Measurements from ENCODE around the gene ALPP. TPM values are rescaled to one million over a fixed set of nuclear protein-coding genes. Genes with fewer than 3 reads are reported as not detected.
"Not testable (repeated sequence)": the region's sequence is repeated elsewhere in the genome, so short reads cannot be mapped to it uniquely, and the experiment has no call there.

ALPP gene
- total RNA-seq, 1 donor from 2014 or later, result not detected

DNA sequence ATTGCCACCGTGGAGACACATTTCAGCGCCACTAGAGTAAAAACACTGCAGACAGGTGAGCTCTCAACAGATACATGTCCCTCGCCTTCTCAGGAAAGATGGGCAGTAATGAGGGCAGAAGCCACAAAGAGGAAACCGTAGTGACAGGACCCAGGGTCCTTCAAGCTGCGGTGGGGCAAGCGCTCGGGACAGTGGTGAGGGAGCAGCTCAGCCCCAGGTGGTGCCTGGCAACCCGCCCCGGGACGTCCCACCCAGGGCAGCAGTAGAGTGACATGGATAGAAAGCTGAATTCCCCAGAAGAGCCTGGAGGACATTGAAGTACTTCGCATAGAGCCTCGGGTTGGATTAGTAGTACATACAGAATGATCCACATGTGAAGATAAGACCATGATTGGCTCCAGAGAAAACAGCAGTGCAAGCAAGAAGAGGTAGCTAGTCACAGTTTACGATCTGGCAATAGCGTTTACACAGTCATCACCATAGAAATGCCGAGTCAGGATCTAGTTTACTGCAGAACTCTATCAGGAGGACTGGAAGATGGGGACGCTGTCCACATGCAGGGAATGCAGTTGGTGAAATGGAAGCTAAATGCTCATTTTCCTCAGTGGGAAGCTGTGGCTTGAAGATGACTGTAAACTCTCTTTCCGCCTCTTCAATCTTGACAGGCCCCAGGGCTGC is 37.4 kb upstream of the ALPP start:
- DNase-seq (ENCODE audit: low spot score), result no peak

DNA sequence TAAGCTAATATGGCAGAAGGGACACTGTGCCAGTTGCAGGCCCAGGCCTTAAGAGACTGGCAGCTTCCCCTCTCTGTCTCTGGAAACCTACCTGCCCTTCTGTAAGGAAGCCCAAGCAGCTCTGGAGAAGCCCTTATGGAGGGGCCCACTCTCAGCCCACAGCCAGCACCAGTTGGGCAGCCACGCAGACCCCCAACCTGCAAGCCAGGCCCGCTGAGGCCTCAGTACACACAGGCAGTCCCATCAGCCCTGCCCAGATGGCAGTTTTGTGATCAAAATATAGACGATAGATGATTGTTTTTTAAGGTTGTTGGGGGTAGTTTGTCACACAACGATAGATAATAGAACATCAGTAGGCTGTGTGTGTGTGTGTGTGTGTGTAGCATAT is 36.8 kb upstream of the ALPP start:
- no peak for DNase-seq (ENCODE audit: low spot score)

DNA sequence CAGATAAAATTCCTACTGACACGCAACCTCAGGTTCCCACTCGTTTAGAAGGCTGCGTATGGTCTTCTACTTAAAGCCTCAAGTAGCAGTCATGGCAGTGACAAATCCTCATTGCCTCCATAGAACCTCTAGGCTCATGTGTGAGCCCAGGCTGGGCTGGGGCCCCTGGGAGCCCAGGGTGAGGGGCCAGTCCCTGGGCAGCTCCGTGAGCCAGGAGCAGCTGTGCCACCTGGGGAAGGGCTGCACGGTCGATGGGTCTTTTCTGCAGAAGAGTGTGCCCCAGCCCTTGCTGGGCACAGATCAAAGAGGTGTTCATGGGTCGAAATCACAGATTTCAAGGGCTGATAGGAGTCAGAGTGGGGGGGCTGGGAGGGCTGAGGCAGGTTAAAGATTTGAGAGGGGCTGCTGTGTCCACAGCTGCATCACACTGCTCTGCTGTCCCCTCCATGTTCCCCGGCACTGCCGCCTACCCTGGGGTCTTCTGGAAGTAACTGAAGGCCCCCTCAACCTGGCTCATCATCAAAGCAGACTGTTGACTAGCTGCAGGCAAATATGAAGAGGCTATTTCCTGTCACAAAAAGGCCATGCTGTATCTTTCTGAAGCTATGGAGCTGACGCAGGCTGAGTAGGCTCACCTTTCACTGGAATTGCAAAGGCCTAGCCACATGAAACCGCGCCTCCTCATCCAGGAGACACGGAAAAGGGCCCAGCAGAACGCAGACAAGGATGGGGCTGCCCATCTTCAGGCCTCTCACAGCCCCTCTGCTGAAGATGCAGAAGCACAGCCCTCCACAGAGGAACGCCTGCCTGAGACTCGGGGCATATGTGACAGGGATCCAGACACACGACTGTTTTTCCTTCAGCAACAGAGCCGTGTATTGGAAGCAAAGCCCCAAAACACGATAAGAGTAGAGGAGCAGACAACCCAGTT is 35.7 kb upstream of the ALPP start:
- no peak for DNase-seq (ENCODE audit: low spot score)

DNA sequence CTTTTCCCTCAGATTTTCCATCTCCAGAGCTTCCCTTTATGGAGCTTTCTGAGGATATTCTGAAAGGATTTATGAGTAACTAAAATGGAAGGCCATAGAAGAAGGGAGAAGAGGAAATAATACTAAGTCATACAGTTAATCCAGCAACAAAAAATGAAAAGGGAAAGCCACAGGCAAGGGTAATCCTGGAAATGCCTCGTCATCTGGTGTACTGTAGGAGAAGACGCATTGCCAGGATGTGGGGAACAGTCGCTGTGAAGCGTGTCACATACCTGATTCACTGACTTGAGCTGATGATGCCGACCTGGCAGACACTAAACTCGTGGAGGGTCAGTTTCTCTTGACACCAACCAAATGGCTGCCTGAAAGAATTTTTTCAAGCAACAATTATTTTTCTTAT is 34.7 kb upstream of the ALPP start:
- no peak for DNase-seq (ENCODE audit: low spot score)

DNA sequence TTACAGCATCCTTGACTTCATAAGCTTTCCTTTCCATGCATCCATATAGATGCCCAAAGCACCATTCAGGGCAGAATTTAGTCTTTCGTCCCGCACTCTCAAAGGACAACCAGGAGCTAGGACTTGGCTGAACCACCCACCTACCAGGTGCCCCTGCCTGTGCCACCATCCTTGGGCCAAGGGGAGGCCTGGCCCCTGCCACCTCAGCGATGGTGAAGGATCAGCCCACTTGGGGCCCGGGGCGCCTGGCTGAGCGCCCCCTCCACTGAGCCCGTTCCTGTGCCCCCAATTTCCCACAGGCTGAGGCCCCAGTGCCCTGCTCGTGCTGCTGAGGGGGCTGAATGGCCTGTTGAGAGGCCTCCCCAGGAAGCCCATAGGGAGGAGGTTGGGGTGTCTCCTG is 33.3 kb upstream of the ALPP start:
- DNase-seq (ENCODE audit: low spot score), result no peak

DNA sequence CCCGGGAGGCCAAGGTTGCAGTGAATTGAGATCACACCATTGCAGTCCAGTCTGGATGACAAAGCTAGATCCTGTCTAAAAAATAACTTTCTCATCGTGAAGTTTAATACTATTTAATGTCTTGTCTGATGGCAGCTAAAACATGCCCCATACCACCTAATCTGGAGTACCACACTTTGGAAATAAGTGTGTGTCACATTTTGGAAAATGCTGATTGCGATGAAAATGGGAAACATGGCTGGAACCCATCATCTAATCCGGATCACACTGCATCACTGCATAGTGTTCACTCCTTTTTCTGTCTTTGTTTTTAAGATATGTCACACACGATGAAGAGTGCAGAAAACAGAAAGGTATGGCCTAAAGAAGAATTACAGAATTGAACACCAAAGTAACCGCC is 31.2 kb upstream of the ALPP start:
- no peak for DNase-seq (ENCODE audit: low spot score)

DNA sequence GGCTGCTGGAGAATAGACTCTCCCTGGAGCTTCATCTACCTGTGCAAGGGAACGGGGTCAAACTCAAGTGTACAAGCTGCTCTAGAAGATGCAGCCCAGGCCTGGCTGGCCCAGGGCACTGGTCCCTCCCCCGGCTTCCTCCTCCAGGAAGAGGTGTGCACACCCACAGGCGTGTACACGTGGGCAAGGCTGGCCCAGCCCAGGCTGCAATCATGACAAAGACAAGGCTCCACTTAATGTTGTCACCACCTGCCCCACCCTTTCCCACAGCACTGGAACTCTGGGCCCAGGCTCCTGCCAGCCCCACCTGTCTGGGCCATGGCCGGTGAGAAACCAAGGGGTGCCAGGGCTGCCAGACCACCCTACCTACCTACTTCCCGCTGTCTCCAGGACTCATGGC is 29.6 kb upstream of the ALPP start:
- DNase-seq (ENCODE audit: low spot score), result no peak

DNA sequence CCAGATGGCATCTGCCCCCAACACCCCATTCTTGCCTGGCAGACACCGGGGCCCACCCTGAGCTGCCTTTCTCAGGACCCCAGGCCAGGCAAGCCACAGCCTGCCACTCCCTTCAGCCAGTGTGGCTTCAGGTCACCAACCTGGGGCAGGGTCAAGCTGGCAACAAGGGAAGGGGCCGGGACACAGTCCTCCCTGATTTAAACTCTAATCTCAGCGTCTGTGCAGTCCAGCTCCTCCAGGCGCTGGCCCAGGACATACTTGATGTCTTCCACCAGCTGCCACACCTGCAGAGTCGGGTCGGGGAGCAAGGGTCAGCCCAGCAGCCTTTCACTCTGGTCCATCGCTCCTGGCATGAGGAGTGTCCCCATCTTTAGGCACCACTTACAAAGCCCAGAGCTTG is 29.0 kb upstream of the ALPP start:
- DNase-seq (ENCODE audit: low spot score), result no peak

DNA sequence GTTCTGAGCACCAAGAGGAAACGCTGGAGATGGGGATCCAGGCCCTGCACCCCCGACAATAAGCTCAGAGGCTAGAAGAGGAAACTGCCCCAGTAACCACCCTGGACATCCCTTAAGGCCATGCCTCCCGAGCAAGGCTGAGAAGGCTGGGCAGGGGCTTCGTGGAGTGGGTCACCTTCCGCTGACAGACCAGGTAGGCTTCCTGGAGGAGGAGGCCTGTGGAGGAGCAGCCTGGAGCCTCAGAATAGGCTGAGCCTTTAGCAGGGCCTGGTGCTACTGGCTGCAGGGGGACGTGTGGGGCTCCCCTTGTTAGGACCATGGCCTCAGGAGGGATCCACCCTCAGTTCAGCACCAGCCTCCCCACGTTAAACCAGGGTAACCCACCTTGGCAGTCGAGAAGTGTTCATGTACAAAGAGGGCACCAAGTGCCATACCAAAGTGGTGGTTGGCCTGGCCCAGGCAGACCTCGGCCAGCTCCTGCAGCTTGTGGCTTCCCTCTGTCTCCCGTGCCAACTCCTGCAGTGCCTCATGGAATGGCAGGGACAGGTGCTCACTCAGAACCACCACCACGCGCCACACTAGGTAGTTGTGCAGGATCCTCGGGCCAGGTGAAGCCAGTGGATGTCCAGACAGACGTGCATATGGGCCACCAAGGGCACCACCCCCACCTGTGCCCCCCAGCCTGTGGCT is 28.5 kb upstream of the ALPP start:
- no peak for DNase-seq (ENCODE audit: low spot score)

DNA sequence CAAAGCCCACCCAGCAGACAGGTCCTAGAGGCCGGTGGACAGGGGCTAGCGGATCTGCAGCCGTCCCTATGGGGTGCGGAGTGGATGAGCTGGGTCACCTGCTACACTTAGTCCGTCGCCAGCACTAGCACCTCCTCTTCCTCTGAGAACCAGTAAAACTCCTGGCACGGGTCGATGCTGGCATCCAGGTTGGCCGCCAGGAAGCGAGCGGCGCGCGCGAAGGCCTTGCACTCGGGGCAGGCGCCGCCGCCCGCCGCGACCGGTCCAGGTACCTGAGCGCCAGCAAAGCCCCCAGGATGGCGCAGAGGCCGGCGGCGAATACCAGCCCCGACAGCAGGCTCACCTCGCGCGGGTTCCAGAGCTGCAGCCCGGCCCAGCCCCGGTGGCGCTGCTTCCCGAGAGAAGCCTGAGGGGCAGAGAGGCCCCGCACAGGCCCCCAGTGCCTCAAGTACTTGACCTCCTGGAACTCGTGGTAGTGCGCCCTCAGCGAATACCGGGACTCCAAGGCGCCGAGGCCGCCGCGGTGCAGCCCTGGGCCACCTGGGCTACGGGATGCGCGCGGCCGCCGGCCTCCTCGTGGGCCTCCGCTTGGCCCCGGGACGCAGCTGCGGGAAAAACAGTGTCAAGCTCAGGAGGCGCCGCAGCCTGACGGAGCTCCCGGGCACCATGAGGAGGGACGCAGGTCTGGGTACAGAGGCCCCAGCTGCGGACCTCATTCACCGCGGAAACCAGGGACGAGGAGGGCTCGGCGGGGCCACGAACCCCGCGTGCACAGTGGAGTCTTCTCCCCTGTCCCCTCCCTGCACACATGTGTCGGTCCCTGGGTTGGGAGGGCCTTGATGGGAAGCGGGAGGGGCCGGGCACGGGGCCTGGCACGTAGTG is 27.5 kb upstream of the ALPP start:
- no peak for DNase-seq (ENCODE audit: low spot score)

DNA sequence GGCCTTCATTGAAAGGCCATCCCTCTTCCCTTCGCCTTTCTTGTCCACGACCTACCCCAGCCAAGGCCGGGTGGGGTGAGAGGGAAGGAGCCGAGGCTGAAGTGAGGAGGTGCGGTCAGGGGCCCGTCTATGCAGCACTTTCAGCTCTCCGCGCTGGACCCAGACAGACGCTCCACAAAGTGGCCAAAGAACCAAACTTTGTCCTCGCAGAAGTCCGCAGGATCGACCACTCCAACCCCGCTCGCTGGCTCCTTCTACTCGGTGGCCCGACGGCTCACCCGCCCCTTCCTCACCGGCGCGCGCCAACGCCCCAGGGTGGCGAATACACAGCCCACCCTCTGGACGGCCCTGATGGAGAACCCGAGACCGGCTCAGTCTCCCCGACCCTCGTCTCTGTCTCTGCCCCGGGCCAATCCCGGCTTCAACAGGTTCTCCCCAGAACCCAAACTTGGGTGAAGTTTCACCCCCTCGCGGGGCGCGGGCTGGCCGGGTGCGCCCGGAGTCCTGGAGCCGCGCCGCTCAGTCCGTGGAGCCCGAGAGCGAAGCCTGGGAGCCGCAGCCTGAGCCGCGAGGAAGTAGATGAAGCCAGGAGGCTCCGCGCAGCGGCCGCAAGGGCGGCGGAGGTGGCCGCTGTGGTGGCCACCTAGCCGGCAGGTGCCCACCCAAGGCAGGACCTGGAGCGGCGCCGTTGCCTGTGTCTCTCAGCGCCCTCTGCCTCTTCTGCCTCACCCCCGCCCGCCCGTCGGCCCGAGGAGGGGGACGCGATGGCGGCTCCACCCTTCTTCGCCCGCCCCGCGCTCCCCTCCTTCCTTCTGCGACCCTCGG is 26.7 kb upstream of the ALPP start:
- DNase-seq (ENCODE audit: low spot score), result no peak

DNA sequence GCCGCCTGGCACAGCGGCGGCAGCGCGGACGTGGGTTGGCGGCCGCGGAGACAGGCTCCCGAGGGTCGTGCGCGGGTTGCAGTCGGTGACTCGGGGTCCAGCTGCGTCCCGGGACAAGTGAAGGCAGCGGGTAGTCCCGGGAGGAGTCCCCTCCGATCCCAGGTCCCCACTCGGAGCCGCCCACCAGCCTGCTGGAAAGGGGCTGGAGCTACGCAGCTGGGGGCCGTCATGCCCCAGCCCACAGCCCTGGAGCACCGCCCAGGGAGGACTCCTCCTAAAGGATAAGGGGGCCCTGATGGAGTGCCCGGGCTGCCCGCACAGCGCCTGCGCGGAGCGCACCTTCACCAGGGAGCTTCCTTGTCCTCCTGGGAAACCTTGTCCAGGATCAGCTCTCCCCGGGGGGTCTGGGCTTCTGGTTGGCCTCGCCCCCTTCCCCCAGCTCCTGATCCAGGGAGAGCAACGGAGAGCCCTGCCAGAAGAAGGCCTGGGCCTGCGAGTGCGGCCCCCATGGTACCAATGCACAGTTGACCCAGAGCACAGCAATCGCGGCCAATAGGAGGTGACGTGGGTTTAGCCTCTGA is 25.9 kb upstream of the ALPP start:
- no peak for DNase-seq (ENCODE audit: low spot score)

DNA sequence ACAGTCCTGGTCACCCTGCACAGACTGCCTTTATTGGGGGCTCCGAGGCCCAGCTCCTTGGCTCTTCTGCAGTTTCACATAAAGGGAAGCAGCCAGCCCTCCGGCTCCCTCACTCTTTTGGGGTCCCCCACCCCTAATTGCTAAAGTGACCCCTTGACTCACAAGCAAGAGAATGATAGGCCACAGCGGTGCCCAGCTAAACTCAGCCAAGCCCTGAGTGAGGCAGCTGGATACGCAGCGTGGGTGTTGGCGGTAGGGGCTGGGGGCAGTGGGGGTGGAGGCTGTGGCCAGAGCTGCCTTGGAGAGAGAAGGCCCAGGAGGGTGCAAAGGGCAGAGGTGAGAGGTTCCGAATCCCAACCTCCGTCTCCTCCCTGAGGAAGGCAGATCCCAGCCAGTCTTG is 25.5 kb upstream of the ALPP start:
- no peak for DNase-seq (ENCODE audit: low spot score)

DNA sequence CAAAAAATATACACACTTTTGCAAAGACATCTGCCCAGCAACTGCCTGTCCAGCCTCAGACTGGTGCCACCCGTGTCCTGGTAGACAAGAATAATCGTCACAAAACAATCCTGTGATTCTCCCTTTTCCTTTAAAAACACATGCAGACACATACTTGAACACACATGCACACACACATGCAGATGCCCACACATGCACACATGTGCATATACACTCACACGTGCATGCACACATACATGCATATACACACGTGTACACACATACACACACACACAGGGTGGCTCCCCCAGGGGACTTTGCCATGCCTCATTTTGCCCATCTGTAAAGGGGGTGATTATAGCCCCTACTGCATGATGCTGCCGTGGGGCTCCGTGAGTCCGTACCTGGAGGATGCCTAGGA is 24.9 kb upstream of the ALPP start:
- DNase-seq (ENCODE audit: low spot score), result no peak

DNA sequence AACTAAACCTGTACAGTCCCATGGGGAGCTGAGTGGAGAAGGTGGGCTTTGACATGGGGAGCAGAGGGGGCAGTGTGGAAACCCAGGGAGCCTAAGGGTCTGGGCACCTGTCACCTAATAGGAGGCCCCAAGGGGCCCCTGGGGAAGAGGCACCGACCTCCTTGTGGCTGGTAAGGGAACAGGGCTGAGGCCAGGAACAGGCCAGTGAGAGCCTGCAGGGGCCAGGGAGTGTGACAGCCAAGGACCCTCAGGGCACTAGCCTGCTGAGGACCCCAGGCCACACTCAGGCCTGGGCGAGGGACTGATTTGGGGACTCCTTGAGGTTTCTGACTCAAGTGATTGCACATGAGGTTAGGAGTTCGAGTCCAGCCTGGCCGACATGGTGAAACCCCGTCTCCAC is 24.5 kb upstream of the ALPP start:
- no peak for DNase-seq (ENCODE audit: low spot score)

DNA sequence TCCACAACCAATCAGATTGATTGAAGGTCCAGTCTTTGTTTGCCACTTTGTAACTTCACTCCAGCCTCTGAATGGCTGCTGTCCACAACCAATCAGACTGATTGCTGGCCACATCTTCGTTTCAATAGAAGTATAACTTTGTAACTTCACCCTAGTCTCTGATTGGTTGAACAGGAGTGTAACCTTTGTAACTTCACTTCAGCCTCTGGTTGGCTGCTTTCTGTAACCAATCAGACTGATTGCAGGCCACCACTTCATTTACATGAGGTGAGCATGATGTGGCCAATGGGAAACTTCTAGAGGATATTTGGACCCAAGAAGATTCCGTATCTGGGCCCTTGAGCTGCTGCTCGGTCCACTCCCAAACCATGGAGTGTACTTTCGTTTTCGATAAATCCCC is 16.9 kb upstream of the ALPP start:
- no peak for DNase-seq (ENCODE audit: low spot score)

DNA sequence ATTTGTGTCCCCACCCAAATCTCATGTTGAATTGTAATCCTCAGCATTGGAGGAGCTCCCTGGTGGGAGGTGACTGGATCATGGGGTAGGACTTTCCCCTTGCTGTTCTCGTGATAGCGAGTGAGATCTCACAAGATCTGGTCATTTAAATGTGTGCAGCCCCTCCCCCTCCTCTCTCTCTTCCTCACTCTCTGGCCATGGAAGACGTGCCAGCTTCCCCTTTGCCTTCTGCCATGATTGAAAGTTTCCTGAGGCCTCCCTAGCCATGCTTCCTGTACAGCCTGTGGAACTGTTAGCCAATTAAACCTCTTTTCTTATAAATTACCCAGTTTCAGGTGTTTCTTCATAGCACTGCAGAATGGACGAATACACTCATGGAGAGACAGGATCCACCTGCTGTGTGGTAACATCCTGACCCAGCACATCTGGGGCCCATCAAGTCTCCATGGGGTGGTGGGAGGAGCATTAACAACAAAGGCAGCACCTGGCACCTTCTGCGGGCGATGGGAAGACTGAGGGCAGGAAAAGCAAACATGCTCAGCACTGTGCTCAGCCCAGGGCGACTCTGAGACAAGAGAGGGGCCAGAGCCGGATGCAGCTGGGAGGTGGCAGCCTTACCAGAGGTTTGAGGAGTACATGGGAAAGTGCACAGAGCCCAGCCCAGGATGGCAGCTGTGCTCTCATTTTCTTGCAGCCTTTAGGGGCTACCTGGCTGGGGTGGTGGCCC is 16.2 kb upstream of the ALPP start:
- DNase-seq (ENCODE audit: low spot score), result no peak

DNA sequence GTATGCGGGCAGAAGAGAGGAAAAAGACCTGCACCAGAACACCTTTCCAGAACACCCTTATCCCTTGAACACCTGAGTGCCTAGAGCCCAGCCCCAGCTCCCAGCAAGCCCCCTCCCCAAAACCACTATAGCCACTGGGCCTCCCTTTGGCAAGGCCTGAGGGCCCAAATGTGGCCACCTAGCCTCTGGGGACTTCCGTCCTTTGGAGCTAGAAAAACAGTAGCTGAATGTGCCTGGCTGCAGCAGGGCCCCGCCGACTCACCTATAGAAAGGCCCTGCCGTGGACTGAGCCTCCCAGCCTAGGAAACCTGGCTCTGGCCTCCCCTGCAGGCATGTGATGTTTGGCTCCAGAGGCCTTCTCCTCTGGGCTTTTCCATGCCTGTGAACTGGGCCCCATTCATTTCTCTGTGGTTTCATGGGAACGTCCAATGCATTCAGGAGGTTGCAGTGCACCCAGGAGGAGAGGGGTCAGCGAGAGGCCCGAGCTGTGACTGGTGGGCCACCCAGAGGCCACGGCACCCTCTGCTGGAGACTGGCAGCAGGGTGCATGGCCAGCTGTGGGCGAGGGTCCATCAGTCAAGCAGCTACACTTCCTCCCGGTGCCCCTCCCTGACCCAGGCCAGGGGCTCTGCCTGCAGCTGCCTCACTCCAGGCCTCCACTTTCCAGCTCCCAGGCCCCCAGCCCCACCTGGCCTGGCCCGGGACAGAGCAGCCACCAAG is 15.3 kb upstream of the ALPP start:
- not testable (repeated sequence) for DNase-seq (ENCODE audit: low spot score)
